H9 (cell line): ENCODE data around the gene FERMT2. TPM values are rescaled to one million over a fixed set of nuclear protein-coding genes. Genes with fewer than 3 reads are reported as not detected.

Source experiments
- DNase-seq: peaks from one replicate; pipeline ENCODE4 v3.0.0-alpha.2; 2017
- H2AFZ ChIP-seq: one replicate; pipeline ENCODE4 v1.6.1; 2013; ENCODE audit warnings: mild to moderate bottlenecking, low read length, control low read depth, moderate library complexity
- H2AK5ac ChIP-seq: 2 replicates; pipeline ENCODE4 v1.6.1; 2013; ENCODE audit warnings: low read length, control low read depth, mixed read lengths; ENCODE audit not compliant: insufficient read length
- H2BK120ac ChIP-seq: one replicate; pipeline ENCODE4 v1.6.1; 2013; ENCODE audit warnings: low read depth, mild to moderate bottlenecking, low read length, control low read depth, inconsistent platforms; ENCODE audit not compliant: poor library complexity, severe bottlenecking
- H2BK12ac ChIP-seq: 2 replicates; pipeline ENCODE4 v1.6.1; 2013; ENCODE audit warnings: low read length, control low read depth, mixed read lengths, low read depth; ENCODE audit not compliant: insufficient read length
- H2BK15ac ChIP-seq: 2 replicates; pipeline ENCODE4 v1.6.1; 2013; ENCODE audit warnings: low read depth, low read length, control low read depth
- H2BK20ac ChIP-seq: one replicate; pipeline ENCODE4 v1.6.1; 2013; ENCODE audit warnings: low read depth, mild to moderate bottlenecking, low read length, control low read depth, inconsistent platforms; ENCODE audit not compliant: poor library complexity, severe bottlenecking
- H2BK5ac ChIP-seq: 2 replicates; pipeline ENCODE4 v1.6.1; 2013; ENCODE audit warnings: low read length, control low read depth, mixed read lengths; ENCODE audit not compliant: insufficient read length
- H3K14ac ChIP-seq: 2 replicates; pipeline ENCODE4 v1.6.1; 2013; ENCODE audit warnings: low read length, control low read depth; ENCODE audit not compliant: insufficient read depth
- H3K18ac ChIP-seq: 2 replicates; pipeline ENCODE4 v1.6.1; 2013; ENCODE audit warnings: low read depth, mild to moderate bottlenecking, mixed read lengths, low read length, control low read depth; ENCODE audit not compliant: insufficient read length
- H3K23ac ChIP-seq: 2 replicates; pipeline ENCODE4 v1.6.1; 2013; ENCODE audit warnings: low read length, control low read depth, mixed read lengths, low read depth; ENCODE audit not compliant: insufficient read length
- H3K23me2 ChIP-seq: 2 replicates; pipeline ENCODE4 v1.6.1; 2013; ENCODE audit warnings: low read depth, mild to moderate bottlenecking, mixed read lengths, low read length, control low read depth; ENCODE audit not compliant: insufficient read length, poor library complexity, severe bottlenecking
- H3K27ac ChIP-seq: 2 replicates; pipeline ENCODE4 v1.5.1; 2013; ENCODE audit warnings: low read length, control low read depth, mixed read lengths, low read depth; ENCODE audit not compliant: insufficient read length
- H3K27me3 ChIP-seq: 2 replicates; pipeline ENCODE4 v1.6.1; 2013; ENCODE audit warnings: low read length, control low read depth, inconsistent platforms; ENCODE audit not compliant: insufficient read depth
- H3K4ac ChIP-seq: 2 replicates; pipeline ENCODE4 v1.6.1; 2013; ENCODE audit warnings: low read depth, mild to moderate bottlenecking, control low read depth, inconsistent platforms, low read length, moderate library complexity
- H3K4me1 ChIP-seq: 2 replicates; pipeline ENCODE4 v1.6.1; 2013; ENCODE audit warnings: low read length, control low read depth, inconsistent platforms; ENCODE audit not compliant: insufficient read depth
- H3K4me2 ChIP-seq: 2 replicates; pipeline ENCODE4 v1.6.1; 2013; ENCODE audit warnings: low read length, control low read depth, mixed read lengths; ENCODE audit not compliant: insufficient read length, insufficient read depth
- H3K56ac ChIP-seq: 2 replicates; pipeline ENCODE4 v1.6.1; 2013; ENCODE audit warnings: low read depth, mild to moderate bottlenecking, mixed read lengths, low read length, control low read depth; ENCODE audit not compliant: insufficient read length
- H3K79me1 ChIP-seq: 2 replicates; pipeline ENCODE4 v1.6.1; 2013; ENCODE audit warnings: low read depth, mild to moderate bottlenecking, moderate library complexity, low read length, control low read depth, inconsistent platforms; ENCODE audit not compliant: insufficient read depth, poor library complexity, severe bottlenecking
- H3K79me2 ChIP-seq: 2 replicates; pipeline ENCODE4 v1.6.1; 2013; ENCODE audit warnings: low read length, control low read depth, inconsistent platforms; ENCODE audit not compliant: insufficient read depth
- H3K9ac ChIP-seq: 2 replicates; pipeline ENCODE4 v1.6.1; 2013; ENCODE audit warnings: low read length, control low read depth, mixed read lengths; ENCODE audit not compliant: insufficient read length; ENCODE audit errors: extremely low read depth
- H3K9me3 ChIP-seq: one replicate; pipeline ENCODE4 v1.6.1; 2013; ENCODE audit warnings: low read depth, low read length, inconsistent platforms; ENCODE audit not compliant: control insufficient read depth
- H3T11ph ChIP-seq: one replicate; pipeline ENCODE4 v1.6.1; 2013; ENCODE audit warnings: mild to moderate bottlenecking, low read length, control low read depth, inconsistent platforms
- H4K20me1 ChIP-seq: one replicate; pipeline ENCODE4 v1.6.1; 2013; ENCODE audit not compliant: control insufficient read depth, insufficient read length, insufficient read depth
- H4K5ac ChIP-seq: 2 replicates; pipeline ENCODE4 v1.6.1; 2013; ENCODE audit warnings: low read depth, mild to moderate bottlenecking, mixed read lengths, low read length, control low read depth; ENCODE audit not compliant: insufficient read length
- H4K8ac ChIP-seq: replicated peaks from 2 replicates; pipeline ENCODE4 v1.6.1; 2013; ENCODE audit warnings: low read length, control low read depth, mixed read lengths, low read depth; ENCODE audit not compliant: insufficient read length
- H4K91ac ChIP-seq: 2 replicates; pipeline ENCODE4 v1.6.1; 2013; ENCODE audit warnings: low read depth, mild to moderate bottlenecking, moderate library complexity, mixed read lengths, low read length, control low read depth; ENCODE audit not compliant: insufficient read length
- H3K27ac Mint-ChIP-seq, 3 experiments: 2 replicates in 2 of 3; 3 replicates in 1 of 3; pipeline ENCODE4 v1.8.0; 2020 to 2021; ENCODE audit warnings: mixed read lengths in 3 of 3, mild to moderate bottlenecking in 1 of 3, moderate library complexity in 1 of 3
- H3K27me3 Mint-ChIP-seq: 2 replicates; pipeline ENCODE4 v1.8.0; 2021; ENCODE audit warnings: low read depth, mild to moderate bottlenecking, moderate library complexity, mixed read lengths
- H3K36me3 Mint-ChIP-seq, 3 experiments: 2 replicates in 2 of 3; 3 replicates in 1 of 3; pipeline ENCODE4 v1.8.0; 2020 to 2021; ENCODE audit warnings: low read depth in 3 of 3, mixed read lengths in 3 of 3; ENCODE audit not compliant: insufficient read depth in 1 of 3
- H3K4me1 Mint-ChIP-seq, 2 experiments: 2 replicates each; pipeline ENCODE4 v1.8.0; 2020; ENCODE audit warnings: mixed read lengths in 2 of 2
- H3K4me3 Mint-ChIP-seq, 2 experiments: 2 replicates in 1 of 2; 3 replicates in 1 of 2; pipeline ENCODE4 v1.8.0; 2020 to 2021; ENCODE audit warnings: mild to moderate bottlenecking in 2 of 2, mixed read lengths in 2 of 2, moderate library complexity in 1 of 2
- H3K9me3 Mint-ChIP-seq, 2 experiments: 2 replicates in 1 of 2; 3 replicates in 1 of 2; pipeline ENCODE4 v1.8.0; 2020; ENCODE audit warnings: mild to moderate bottlenecking in 2 of 2, mixed read lengths in 2 of 2, moderate library complexity in 1 of 2
- CTCF ChIP-seq: fragments of 200-600 bp; sonication (generic); conservative IDR thresholded peaks from 3 replicates; pipeline ENCODE4 v1.8.0; 2021; ENCODE audit warnings: antibody characterized with exemption, mild to moderate bottlenecking
- WGBS: extraction: QIAGEN DNeasy Blood & Tissue Kit; methylation state at CpG from one replicate; pipeline ENCODE4 v1.1.7; 2013; ENCODE audit warnings: missing lambda C conversion rate, low lambda C conversion rate, mixed read lengths; ENCODE audit not compliant: insufficient read length; ENCODE audit errors: extremely low coverage; 5-methylcytosine and 5-hydroxymethylcytosine counted together
- total RNA-seq: library from RNA; stranded (reverse); gene quantifications from 2 replicates; pipeline ENCODE4 v1.2.1, GENCODE V29; 2021

Gene FERMT2
- total RNA-seq, 1 experiment from 2014 or later, result 128 TPM

- H3K23me2 ChIP-seq, result no peaks in the 10 kb centered on the region
- no peak overlapping the region for H2BK15ac ChIP-seq
- H3K23ac ChIP-seq, result no peak overlapping the region
- Mint-ChIP-seq H3K9me3 (no peaks in the 10 kb centered on the region), H3K27me3 (no peaks in the 10 kb centered on the region), H3K36me3 (peaks cover 4 to 32% (median 20%) of the 10 kb centered on the region in 3 experiments; a peak in 6 of 7 replicates), H3K27ac (peak overlapping the region in 1 of 3 experiments; percentile 12; a peak in 1 of 7 replicates), H3K4me3 (no peak overlapping the region), H3K4me1 (peaks cover 12 to 14% of the 10 kb centered on the region in 2 experiments)
- no peak overlapping the region for H3K14ac ChIP-seq
- H3K9ac ChIP-seq, result no peak overlapping the region
- peaks cover 3% of the 10 kb centered on the region; the same call in 1 of the 2 replicates for H3K79me2 ChIP-seq
- peaks cover 3% of the 10 kb centered on the region for H3K79me1 ChIP-seq
- no peak overlapping the region for H3K27ac ChIP-seq
- H4K5ac ChIP-seq, result no peak overlapping the region
- no CpG with 5 or more reads among the region's 1 CpG for WGBS
- H2AFZ ChIP-seq, result no peak overlapping the region
- no peaks in the 10 kb centered on the region for H3K9me3 ChIP-seq
- no peak overlapping the region for H3T11ph ChIP-seq
- no peak overlapping the region for H3K56ac ChIP-seq
- no peak for DNase-seq
- H4K8ac ChIP-seq, result no peak overlapping the region
- no peak overlapping the region for H3K4me2 ChIP-seq
- H3K18ac ChIP-seq, result no peak overlapping the region
- no peak overlapping the region for H3K4ac ChIP-seq
- H4K20me1 ChIP-seq, result no peaks in the 10 kb centered on the region
- H2BK120ac ChIP-seq, result no peak overlapping the region
- no peak overlapping the region for H2BK20ac ChIP-seq
- TF ChIP-seq CTCF, result no peak
- H3K4me1 ChIP-seq, result peaks cover 4% of the 10 kb centered on the region; the same call in 1 of the 2 replicates
- H3K27me3 ChIP-seq, result no peaks in the 10 kb centered on the region
- no peak overlapping the region for H4K91ac ChIP-seq
- H2BK5ac ChIP-seq, result no peak overlapping the region
- H2BK12ac ChIP-seq, result no peak overlapping the region
- H2AK5ac ChIP-seq, result no peak overlapping the region
Measured at GRCh38 chr14:52917735-52918134, 33.1 kb downstream of the FERMT2 start.
